ENCODE data around the gene UQCR11.
A peak's percentile ranks its signal among the peaks of the same experiment; 100 is the strongest.

The UQCR11 gene

DNA sequence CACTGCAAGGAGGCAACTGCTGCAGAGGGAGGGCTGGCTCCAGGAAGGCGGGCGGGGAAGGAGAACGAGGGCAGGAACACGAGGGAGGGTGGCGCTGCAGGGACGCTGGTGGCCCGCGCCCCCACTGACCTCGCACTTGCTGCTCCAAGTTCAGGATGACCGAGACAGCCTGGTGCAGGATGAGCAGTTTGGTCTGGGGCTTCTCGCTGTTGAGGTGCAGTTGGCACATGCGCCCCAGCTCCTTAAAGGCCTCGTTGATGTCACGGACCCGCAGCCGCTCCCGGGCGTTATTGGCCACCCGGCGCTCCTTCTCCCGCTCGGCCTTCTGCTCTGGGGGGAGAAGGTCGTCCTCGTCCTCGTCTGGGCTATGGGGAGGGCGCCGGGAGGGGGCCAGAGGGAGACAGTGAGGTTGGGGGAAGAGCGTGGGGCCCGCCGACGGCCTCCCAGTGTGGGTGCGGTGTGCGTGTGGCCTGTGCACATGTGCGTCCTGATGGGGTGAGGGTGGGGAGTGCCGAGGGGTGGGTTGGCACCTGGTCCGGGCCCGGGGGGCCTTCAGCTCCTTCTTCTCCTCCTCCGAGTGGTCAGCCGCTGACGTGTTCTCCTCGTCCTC lies 10.0 kb upstream of the UQCR11 start:
- DNase-seq (ENCODE audit: low spot score) = no peak

DNA sequence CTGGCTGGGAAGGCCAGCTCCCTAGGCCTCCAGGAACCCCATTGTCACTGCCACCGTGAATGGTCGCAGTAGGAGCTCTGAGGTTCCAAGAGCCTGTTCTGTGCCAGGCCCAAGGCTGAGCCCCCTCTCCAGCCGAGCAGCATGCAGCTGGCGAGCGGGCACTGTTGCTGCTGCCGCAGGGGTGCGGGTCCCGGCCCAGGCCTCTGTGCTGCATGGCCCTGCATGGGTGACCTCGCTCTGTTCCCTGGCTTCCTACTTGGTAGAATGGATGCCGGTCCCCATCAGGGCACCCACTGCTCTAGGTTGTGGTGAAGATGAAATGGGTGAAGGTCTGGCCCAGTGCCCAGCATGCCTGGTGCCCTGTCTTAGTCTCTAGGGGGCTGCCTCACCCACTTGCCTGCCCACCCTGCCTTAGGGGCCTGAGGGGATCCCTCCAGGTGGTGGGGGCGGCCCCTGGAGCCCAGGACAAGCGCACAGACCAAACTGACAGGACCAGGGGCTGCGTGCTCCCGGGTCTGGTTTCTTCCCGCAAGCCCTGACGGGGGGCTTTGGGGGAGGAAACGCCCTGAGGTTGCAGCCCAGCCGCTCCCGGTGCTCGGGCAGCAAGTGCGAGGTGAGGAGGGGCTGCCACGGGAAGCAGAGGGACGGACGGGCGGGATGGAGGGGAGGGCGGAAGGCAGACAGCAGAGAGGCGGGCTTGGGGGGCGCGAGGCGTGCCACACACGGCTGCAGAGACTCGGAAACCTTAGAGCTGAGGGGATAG lies 8.7 kb upstream of the UQCR11 start:
- DNase-seq (ENCODE audit: low spot score) = no peak

DNA sequence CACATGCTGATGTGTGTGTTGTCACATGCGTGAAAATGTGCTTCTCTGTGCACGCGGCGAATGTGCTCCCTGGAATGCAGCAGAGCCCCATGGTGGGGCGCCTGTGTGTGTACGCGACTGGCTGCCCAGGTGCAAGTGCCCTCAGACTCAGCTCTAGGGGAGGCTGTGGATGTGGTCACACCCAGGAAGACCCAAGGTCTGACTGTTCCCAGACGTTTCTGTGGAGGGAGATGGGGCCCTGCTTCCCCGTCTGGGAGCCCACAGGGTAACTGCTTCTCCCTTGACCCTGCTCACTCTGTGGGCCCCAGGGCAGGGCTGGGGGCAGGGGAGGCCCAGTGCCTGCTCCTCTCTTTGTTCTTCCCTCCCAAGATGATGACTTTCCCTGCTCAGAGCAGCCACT lies 7.9 kb upstream of the UQCR11 start:
- DNase-seq (ENCODE audit: low spot score) = no peak

DNA sequence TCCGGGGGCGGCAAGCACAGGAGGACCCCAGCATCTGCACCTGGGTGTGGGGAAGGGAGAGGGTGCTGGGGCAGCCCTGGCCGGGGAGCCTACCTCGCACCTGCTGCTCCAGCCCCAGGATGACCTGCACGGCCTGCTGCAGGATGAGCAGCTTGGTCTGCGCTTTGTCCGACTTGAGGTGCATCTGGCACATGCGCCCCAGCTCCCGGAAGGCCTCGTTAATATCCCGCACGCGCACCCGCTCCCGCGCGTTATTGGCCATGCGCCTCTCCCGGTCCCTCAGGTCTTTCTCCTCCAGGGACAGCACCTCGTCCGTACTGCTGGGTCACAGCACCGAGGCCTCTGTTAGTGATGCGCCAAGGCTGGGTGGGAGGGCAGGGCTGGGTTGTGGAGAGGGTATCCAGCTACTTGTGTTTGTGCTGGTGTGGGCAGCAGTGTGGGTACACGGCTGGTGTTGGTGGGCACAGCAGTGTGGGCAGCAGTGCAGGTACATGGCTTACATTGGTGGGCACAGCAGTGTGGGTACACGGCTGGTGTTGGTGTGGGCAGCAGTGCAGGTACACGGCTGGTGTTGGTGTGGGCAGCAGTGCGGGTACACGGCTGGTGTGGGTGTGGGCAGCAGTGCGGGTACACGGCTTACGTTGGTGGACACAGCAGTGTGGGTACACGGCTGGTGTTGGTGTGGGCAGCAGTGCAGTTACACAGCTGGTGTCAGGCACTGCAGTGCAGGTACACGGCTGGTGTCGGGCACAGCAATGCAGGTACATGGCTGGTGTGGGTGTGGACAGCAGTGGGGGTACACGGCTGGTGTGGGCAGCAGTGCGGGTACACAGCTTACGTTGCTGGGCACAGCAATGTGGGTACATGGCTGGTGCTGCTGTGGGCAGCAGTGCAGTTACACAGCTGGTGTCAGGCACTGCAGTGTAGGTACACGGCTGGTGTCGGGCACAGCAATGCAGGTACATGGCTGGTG lies 7.1 kb upstream of the UQCR11 start:
- no peak for DNase-seq (ENCODE audit: low spot score)

DNA sequence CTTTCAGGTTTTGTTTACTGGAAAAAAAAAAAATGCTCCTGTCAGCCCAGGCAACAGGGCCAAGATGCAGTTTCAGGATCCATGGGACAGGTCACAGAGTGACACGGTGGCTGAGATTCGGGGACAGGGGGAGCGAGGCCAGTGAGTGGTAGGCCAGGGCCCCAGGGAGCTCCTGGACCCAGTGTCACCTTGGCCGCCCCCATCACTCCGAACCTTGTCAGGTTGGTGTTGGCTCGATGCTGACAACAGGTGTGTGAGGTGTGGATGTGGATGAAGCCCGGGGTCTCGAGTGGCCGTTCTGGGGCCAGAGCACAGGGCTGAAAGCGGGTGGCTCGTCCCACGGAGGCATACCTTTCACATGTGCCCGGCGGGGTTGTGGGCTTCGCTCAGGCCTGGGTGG lies 6.1 kb upstream of the UQCR11 start:
- no peak for DNase-seq (ENCODE audit: low spot score)

DNA sequence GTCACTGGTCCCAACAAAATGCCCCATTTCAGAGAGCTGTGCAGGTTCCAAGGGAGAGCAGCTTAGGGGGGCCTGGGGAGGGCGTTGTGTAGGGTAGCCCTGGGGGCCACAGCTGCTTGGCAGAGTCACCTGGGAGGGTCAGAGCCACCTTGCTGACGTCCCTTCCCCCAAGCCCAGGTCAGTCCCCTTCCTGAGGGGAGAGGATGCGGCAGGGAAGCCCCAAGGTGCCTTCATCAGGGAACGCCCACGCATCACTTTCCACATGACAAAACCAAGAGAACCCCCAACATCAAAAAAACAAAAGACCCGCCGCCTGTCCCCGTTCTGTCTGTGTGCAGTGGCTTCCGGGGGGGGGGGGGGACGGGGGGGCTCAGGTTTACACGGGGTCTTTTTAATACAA lies 5.3 kb upstream of the UQCR11 start:
- DNase-seq (ENCODE audit: low spot score) = no peak

DNA sequence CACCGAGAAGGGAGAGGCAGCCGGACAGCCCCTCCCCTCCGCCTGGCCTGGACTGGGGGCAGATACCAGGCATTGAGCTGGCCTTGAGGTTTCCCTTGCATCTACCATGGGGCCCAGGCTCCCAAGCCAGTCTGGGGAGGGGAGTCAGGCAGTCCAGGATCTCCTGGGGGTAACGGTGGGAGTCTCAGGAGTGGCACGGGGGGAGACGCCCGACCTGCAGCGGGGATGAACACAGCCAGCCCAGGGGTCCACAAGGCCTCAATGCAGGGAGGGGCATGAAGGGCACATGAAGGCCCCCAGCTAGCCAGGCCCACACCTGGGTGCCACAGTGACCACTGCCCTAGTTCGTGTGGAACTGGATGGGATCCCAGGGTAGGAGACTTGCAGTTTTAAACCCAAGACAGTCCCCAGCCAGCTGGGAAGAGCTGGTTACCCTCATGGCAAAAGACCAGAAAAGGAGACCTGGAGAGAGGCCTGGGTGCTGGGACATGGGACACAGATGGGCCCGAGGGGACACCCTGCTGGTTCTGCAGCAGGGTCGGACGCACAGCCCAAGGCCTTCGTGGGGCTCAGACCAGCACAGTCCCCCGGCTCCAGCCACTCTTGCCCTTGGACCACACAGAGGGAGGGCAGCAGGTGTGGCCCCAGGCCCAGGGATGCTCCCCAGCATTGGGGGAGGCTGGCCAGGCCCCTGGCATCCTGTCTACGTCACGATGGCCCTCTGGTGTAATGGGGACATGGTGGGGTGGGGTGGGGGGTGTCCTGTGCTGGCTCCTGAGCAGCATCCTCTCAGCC lies 4.6 kb upstream of the UQCR11 start:
- no peak for DNase-seq (ENCODE audit: low spot score)

DNA sequence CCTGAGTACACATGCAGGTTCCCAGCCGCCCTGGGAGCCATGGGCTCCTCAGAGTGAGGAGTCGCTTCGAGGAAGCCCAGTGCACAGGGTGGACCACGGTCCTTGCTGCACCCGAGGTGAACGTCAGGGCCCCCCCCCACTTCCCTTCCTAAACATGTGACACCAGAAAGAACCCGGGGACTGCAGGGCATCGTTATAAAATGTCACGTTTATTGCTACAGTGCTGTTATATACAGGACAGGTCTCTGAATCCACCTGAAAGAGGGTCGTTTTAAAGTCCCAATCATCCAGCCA lies 3.8 kb upstream of the UQCR11 start:
- no peak for DNase-seq (ENCODE audit: low spot score)

DNA sequence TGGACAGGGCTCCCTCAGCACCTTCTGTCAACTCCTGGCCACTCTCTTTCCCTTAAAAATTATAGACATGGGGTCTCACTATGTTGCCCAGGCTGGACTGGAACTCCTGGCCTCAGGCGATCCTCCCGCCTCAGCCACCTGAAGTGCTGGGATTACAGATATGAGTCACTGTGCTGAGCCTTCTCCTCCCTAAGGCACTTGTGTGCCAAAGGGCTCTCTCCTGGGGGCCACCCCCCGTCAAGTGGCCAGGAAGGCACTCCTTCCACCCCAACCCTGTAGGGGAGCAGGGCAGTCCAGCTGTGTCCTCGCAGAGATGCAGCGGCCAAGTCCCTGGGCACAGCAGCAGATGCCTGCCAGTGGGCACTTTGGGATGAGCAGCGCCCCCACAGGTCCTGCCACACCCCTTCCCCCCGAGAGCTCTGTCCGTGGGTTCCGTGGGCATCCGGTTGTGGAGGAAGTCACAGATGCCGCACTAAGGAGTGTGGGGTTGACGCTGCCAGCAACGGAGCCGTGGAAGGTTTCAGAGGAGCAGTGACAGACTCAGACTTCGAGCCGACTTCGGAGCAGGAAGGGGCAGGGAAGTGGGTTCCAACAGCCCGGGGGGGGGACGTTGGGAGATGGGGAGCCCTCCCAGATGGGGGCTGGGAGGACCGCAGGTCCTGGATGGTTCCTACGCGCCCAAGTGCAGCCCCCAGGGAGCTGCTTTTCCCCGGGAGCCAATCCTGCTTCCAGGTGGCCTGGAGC lies 3.3 kb upstream of the UQCR11 start:
- no peak for DNase-seq (ENCODE audit: low spot score)

DNA sequence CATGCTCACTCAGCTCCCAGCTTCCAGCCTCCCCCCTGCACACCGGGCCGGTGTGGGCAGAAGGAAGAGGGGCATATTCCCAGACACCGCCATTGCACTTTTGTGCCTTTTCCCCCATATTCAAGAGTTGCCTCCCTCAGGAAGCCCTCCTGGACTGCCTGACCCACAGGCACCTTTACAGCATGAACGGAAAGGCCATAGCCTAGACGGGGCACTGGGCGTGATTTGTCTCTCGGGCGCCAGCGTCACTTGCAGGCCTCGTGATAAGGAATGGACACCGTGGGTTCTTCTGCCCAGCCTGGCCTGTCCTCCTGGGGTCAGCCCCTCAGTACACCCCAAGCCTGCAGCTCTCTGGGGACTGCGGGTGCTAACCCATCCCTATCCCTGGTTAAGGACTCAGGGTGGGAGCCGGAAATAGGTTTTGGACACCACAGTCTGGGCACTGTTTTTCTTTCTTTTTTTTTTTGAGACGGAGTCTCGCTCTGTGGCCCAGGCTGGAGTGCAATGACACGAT lies 933 bp upstream of the UQCR11 start:
- no peak for DNase-seq (ENCODE audit: low spot score)

DNA sequence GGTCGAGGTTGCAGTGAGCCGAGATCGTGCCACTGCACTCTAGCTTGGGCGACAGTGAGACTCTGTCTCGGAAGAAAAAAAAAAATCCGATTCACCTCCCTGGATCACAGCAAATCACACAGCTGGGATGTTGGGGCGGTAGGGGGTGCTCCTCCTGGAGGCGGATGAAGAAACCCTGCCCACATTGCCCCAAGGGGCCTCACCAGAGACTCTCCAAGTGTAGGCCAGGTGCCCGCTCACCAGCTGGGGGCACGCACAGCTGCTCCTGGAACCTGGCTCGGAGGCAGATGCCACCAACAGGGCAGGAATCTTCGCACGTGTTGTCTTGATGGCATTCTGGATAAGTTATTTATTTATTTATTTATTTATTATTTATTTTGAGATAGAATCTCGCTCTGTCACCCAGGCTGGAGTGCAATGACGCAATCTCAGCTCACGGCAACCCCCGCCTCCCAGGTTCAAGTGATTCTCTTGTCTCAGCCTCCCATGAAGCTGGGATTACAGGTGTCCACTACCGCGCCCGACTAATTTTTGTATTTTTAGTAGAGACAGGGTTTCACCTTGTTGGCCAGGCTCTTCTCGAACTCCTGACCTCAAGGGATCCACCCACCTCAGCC lies 3.1 kb downstream of the UQCR11 start:
- DNase-seq (ENCODE audit: low spot score) = no peak

DNA sequence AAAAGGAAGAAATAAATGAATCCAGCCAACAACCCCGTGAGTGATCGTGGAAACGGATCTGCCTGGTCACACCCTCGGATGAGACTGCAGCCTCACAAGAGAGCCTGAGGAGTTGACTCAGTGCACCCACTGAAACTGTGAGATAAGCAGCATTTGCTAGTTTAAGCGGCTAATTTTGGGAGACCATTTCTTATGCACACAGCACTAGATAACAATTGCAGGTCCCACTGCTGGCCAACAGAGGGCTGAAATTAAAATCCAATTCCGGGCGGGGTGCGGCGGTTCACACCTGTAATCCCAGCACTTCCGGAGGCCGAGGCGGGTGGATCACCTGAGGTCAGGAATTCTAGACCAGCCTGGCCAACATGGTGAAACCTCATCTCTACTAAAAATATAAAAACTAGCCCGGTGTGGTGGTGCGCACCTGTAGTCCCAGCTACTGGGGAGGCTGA lies 3.6 kb downstream of the UQCR11 start:
- DNase-seq (ENCODE audit: low spot score) = no peak

DNA sequence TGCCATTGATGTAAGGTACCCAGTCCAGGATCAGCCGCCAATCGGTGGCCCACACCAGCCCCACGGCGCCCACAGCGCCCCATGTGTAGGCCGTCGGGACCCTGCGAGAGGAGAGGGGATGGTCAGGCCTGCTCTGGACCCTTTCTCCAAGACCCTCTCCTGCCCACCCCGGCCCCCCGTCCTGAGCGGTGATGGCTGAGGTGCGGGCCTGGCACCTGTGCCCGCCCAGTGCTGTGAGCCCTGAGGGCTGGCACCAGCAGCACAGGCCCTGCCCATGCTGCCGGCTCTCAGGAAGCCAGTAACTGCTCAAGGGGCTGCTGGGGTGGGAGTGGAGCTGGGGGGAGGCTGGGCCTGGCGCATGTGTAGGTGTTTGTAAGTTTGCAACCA lies 5.8 kb downstream of the UQCR11 start:
- no peak for DNase-seq (ENCODE audit: low spot score)

DNA sequence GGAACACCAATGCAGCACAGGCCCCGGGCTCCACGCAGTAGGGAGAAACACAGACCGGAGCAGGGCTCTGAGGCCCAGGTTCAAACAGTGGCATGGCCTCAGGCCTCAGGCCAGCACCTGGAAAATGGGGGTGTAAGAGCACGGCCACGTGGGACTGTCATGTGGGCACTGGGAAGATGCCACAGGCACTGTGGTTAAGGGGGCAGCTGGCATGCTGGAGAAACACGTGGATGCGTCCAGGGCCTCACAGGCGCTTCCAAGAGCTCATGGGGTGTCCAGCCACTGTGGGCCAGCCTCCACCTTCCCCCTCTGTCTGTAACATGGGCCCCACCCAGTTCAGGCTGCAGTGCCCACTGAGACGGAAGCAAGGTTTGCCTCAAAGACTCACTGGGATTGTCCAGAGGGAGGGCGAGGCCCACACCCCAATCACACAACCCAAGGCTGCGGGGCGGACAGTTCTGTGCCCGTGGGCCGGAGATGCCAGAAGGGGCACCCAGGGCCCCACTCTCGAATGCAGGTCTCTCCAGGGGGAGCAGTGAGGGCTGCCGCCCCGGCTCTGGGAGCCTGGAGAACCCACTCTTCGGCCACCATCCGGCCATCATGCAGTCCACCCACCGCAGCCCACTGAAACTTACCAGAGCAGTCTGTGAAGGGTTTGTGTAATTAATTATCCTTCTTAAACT lies 6.3 kb downstream of the UQCR11 start:
- no peak for DNase-seq (ENCODE audit: low spot score)

DNA sequence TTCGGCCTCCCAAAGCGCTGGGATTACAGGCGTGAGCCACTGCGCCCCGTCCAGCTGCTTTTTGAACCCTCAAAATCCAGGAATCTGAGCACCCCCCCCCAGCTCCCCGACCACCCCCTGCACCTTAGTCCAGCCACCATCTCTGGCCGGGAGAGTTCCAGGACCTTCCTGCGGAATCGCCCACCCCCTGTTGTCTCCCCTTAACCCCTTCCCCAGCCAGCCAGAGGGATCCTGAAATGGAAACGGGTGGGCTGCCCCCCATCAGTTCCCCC lies 11.8 kb downstream of the UQCR11 start:
- DNase-seq (ENCODE audit: low spot score) = no peak

DNA sequence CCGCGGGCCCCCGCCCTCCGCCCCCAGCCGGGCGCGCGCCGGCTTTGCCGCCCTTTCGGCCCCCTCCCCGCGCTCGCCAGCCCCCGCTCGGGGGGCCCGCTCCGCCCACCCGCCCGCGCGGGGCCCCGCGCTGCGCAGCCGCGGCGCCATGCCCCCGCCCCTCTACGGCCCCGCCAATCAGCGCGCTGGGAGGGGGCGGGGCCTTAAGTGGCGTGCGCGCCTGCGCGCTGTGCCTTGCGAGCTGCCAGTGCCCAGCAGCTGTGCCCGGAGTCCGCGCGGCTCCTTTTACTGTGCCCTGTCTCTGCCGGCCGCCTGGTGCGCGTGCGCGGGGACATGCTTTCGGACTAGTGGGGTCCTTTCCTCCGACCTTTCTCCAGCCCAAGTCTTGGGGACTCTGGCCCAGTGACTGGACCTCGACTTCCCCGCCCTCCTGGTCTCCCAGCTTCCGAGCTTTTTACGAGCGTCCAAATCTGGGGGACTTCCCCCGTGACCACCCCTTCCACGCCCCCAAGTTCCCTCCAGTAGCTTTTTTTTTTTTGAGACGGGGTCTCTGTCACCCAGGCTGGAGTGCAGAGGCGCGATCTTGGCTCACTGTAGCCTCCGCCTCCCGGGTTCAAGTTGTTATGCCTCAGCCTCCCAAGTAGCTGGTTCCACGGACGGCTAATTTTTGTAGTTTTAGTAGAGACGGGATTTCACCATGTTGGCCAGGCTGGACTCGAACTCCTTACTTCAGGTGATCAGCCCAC lies 12.3 kb downstream of the UQCR11 start, which contains the start of gene MBD3:
TSS of gene MBD3 (minus strand) at position 111 of the 746 bp plus-strand sequence. CDS start 234 bp downstream, outside the sequence.
- DNase-seq (ENCODE audit: low spot score) = peak; percentile 94

DNA sequence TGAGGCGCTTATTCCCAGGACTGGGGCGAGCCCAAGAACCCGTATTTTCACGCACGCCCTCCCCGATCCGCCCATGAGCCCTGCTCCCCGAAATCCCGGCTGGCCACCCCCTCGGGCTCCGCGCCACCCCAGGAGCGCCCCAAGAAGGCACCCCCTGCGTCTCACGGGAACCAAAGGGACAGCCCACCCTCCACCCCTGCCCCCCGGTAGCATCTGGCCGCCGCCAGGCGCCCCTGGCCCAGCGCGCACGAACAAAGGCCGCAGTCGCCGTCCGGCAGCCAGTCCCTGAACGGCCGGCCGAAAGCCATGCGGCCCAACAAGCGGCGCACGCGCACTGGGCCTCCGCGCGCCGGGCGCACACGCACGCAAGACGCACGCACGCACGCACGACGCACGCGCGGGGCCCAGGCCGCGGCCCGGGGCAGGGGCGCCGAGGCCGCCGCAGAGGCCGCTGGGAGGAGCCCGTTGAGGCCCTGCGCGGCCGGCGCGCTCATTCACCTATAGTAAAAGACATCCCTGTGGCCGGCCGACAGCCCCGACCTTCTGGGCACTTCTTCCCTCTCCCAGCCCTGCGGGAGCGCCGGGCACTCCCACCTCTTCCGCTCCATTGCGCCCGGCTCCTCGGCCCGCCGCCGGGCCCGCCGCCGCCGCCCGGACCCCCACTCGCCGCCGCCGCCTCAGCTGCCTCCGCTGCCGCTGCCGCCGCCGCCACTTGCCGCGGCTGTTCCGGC lies 13.1 kb downstream of the UQCR11 start:
- DNase-seq (ENCODE audit: low spot score) = peak; percentile 86

DNA sequence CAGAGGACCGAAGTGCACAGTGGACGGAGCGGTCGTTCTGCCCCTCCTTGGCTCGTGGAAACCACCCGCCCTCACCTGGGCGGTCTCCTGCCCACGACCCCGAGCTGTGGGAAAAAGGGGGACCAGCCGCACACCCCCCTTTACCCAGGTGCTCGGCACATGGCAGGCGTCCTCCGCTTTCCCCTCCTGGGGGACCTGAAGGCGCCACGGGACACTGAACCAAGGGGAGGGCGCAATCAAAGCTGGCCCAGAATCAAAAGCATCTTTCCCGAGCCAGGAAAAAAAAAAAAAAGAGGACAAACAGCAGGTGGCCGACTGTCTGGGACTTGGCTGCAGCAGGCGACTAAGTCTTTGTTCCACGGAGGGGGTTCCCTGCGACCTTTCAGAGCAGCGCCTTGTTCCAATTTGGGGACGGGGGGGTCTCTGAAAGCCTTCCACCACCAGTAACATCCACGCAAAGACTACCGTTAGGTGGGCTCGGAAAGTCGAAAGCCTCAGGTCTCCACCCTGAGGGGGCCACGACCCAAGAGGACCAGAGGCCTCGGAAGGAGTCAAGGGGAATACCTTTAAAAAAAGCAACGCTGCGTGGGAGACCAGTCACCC lies 13.7 kb downstream of the UQCR11 start:
- no peak for DNase-seq (ENCODE audit: low spot score)
